Activated T-helper 1 cell treated with anti-CD3 and anti-CD28 coated beads, Interleukin-12 subunit alpha, Interleukin-12 subunit beta, Interleukin-2, Interleukin-4 antibody, amounts not matched to agents 30 ng/mL and 10 ng/mL and 1 ng/mL, durations not matched to agents 14 hours and 24 hours and 36 hours (primary cell): ENCODE measurements around the gene CFAP210. TPM values are rescaled to one million over a fixed set of nuclear protein-coding genes. Genes with fewer than 3 reads are reported as not detected.

Experiments used
- DNase-seq: peaks from one replicate; pipeline ENCODE4 v3.0.0; 2021; ENCODE audit warnings: low spot score
- H3K27ac Mint-ChIP-seq: one replicate; pipeline ENCODE4 v1.8.0; 2021; ENCODE audit warnings: mild to moderate bottlenecking, mixed read lengths
- H3K27me3 Mint-ChIP-seq: one replicate; pipeline ENCODE4 v1.8.0; 2022; ENCODE audit warnings: mild to moderate bottlenecking, moderate library complexity, mixed read lengths; ENCODE audit not compliant: insufficient read depth
- H3K36me3 Mint-ChIP-seq: one replicate; pipeline ENCODE4 v1.8.0; 2021; ENCODE audit warnings: low read depth, mixed read lengths
- H3K4me1 Mint-ChIP-seq: one replicate; pipeline ENCODE4 v1.8.0; 2021; ENCODE audit warnings: low read depth, mixed read lengths
- H3K4me3 Mint-ChIP-seq: one replicate; pipeline ENCODE4 v1.8.0; 2021; ENCODE audit warnings: mild to moderate bottlenecking, moderate library complexity, mixed read lengths
- H3K9me3 Mint-ChIP-seq: one replicate; pipeline ENCODE4 v1.8.0; 2021; ENCODE audit warnings: mixed read lengths
- intact Hi-C: fragments of 100-400 bp; cut with micrococcal nuclease; formaldehyde crosslinking; loops from one replicate; pipeline ENCODE4 v1.15.1; 2024
- total RNA-seq: library from RNA; stranded (reverse); gene quantifications from 2 replicates; pipeline ENCODE4 v1.2.3, GENCODE V29; 2022

CFAP210 gene
- total RNA-seq, 1 donor from 2014 or later, result not detected

GRCh38 chr2:169718930-169719504, 24.8 kb upstream of the CFAP210 start:
- DNase-seq, result no peak
- no peak overlapping the region for H3K4me3 Mint-ChIP-seq
- H3K4me1 Mint-ChIP-seq, result peaks cover 10% of the 10 kb centered on the region
- no peak overlapping the region for H3K27ac Mint-ChIP-seq
- H3K36me3 Mint-ChIP-seq, result no peaks in the 10 kb centered on the region
- H3K9me3 Mint-ChIP-seq, result no peaks in the 10 kb centered on the region
- intact Hi-C loops, result no loop called here
- H3K27me3 Mint-ChIP-seq, result peaks cover 2% of the 10 kb centered on the region

GRCh38 chr2:169717691-169718063, 23.5 kb upstream of the CFAP210 start:
- H3K27ac Mint-ChIP-seq, result no peak overlapping the region

GRCh38 chr2:169716938-169717690, 22.9 kb upstream of the CFAP210 start:
- Mint-ChIP-seq H3K4me1 (peaks cover 10% of the 10 kb centered on the region), H3K36me3 (no peaks in the 10 kb centered on the region), H3K4me3 (no peak overlapping the region), H3K9me3 (no peaks in the 10 kb centered on the region), H3K27me3 (no peaks in the 10 kb centered on the region), H3K27ac (no peak overlapping the region)
- DNase-seq, result no peak
- intact Hi-C loops, result no loop called here

More at GRCh38 chr2:169717691-169718063, 23.5 kb upstream of the CFAP210 start:
- Mint-ChIP-seq H3K4me3 (no peak overlapping the region), H3K9me3 (no peaks in the 10 kb centered on the region), H3K36me3 (no peaks in the 10 kb centered on the region), H3K4me1 (peaks cover 10% of the 10 kb centered on the region), H3K27me3 (no peaks in the 10 kb centered on the region)
- intact Hi-C loops, result no loop called here
- DNase-seq, result no peak

- intact Hi-C loops, result no loop called here
- Mint-ChIP-seq H3K4me1 (peaks cover 15% of the 10 kb centered on the region), H3K36me3 (no peaks in the 10 kb centered on the region), H3K9me3 (no peaks in the 10 kb centered on the region), H3K27ac (no peak overlapping the region), H3K4me3 (no peak overlapping the region), H3K27me3 (no peaks in the 10 kb centered on the region)
- no peak for DNase-seq
Observed at GRCh38 chr2:169716238-169716886, 22.2 kb upstream of the CFAP210 start.

GRCh38 chr2:169715379-169716237, 21.4 kb upstream of the CFAP210 start:
- H3K27ac Mint-ChIP-seq, result no peak overlapping the region
- H3K36me3 Mint-ChIP-seq, result no peaks in the 10 kb centered on the region
- H3K9me3 Mint-ChIP-seq, result no peaks in the 10 kb centered on the region
- DNase-seq, result no peak
- intact Hi-C loops, result no loop called here
- no peaks in the 10 kb centered on the region for H3K27me3 Mint-ChIP-seq
- H3K4me3 Mint-ChIP-seq, result no peak overlapping the region
- H3K4me1 Mint-ChIP-seq, result peaks cover 16% of the 10 kb centered on the region

GRCh38 chr2:169714699-169715098, 20.5 kb upstream of the CFAP210 start:
- no peak overlapping the region for H3K27ac Mint-ChIP-seq
- no peak for DNase-seq
- peaks cover 16% of the 10 kb centered on the region for H3K4me1 Mint-ChIP-seq
- no peaks in the 10 kb centered on the region for H3K27me3 Mint-ChIP-seq
- no peaks in the 10 kb centered on the region for H3K36me3 Mint-ChIP-seq
- H3K9me3 Mint-ChIP-seq, result no peaks in the 10 kb centered on the region
- intact Hi-C loops, result no loop called here
- no peak overlapping the region for H3K4me3 Mint-ChIP-seq

- Mint-ChIP-seq H3K4me3 (no peak overlapping the region), H3K27me3 (no peaks in the 10 kb centered on the region), H3K27ac (no peak overlapping the region), H3K36me3 (no peaks in the 10 kb centered on the region), H3K9me3 (no peaks in the 10 kb centered on the region), H3K4me1 (peaks cover 11% of the 10 kb centered on the region)
- intact Hi-C loops, result no loop called here
- no peak for DNase-seq
Observed at GRCh38 chr2:169713331-169713730, 19.1 kb upstream of the CFAP210 start.

GRCh38 chr2:169712791-169713227, 18.6 kb upstream of the CFAP210 start:
- Mint-ChIP-seq H3K27ac (no peak overlapping the region), H3K9me3 (no peaks in the 10 kb centered on the region), H3K27me3 (no peaks in the 10 kb centered on the region), H3K4me3 (no peak overlapping the region), H3K4me1 (peaks cover 11% of the 10 kb centered on the region), H3K36me3 (no peaks in the 10 kb centered on the region)
- intact Hi-C loops, result no loop called here
- no peak for DNase-seq

- Mint-ChIP-seq H3K4me3 (no peak overlapping the region), H3K27ac (no peak overlapping the region), H3K4me1 (peaks cover 11% of the 10 kb centered on the region), H3K27me3 (no peaks in the 10 kb centered on the region), H3K36me3 (no peaks in the 10 kb centered on the region), H3K9me3 (no peaks in the 10 kb centered on the region)
- intact Hi-C loops, result no loop called here
- no peak for DNase-seq
Observed at GRCh38 chr2:169711751-169712509, 17.7 kb upstream of the CFAP210 start.

GRCh38 chr2:169709981-169710380, 15.8 kb upstream of the CFAP210 start:
- H3K27ac Mint-ChIP-seq, result no peak overlapping the region
- H3K27me3 Mint-ChIP-seq, result no peaks in the 10 kb centered on the region
- H3K4me1 Mint-ChIP-seq, result peaks cover 7% of the 10 kb centered on the region
- DNase-seq, result no peak
- no peak overlapping the region for H3K4me3 Mint-ChIP-seq
- no peaks in the 10 kb centered on the region for H3K9me3 Mint-ChIP-seq
- intact Hi-C loops, result no loop called here
- H3K36me3 Mint-ChIP-seq, result no peaks in the 10 kb centered on the region

- Mint-ChIP-seq H3K4me1 (peaks cover 6% of the 10 kb centered on the region), H3K9me3 (no peaks in the 10 kb centered on the region), H3K27me3 (no peaks in the 10 kb centered on the region), H3K27ac (no peak overlapping the region), H3K36me3 (no peaks in the 10 kb centered on the region), H3K4me3 (no peak overlapping the region)
- intact Hi-C loops, result no loop called here
- DNase-seq, result no peak
Observed at GRCh38 chr2:169709331-169709730, 15.1 kb upstream of the CFAP210 start.

GRCh38 chr2:169707626-169708025, 13.4 kb upstream of the CFAP210 start:
- intact Hi-C loops, result no loop called here
- peaks cover 6% of the 10 kb centered on the region for H3K4me1 Mint-ChIP-seq
- no peaks in the 10 kb centered on the region for H3K9me3 Mint-ChIP-seq

More at GRCh38 chr2:169707626-169708025, 13.4 kb upstream of the CFAP210 start:
- H3K36me3 Mint-ChIP-seq, result no peaks in the 10 kb centered on the region
- H3K27ac Mint-ChIP-seq, result no peak overlapping the region
- DNase-seq, result no peak
- no peak overlapping the region for H3K4me3 Mint-ChIP-seq
- no peaks in the 10 kb centered on the region for H3K27me3 Mint-ChIP-seq
